Measurements from ENCODE around the gene AKAP12.

AKAP12 gene

DNA sequence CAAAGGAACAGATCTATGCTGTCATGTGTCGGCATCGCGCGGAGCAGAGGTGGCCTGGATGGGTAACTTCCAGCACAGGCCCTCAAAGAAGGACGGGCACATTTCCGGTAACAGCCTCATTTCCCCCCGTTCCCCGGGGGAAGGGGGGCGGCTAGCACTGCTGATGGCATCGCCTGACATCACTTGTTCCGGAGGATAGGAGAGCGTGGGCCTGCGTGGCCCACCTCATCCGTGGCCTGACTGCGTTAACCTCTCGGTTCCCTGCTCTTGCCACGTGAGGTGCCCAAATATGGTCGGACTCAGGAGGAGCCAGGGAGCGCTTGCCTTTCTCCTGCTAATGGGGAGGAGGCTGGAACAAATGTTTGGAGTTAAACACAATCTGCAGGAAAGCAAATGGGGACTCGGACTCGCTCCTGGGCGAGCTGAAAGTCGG lies at the start of gene AKAP12:
Gene AKAP12 (plus strand): TSS at position 365 of the 433 bp plus-strand sequence. CDS start 596 bp downstream, outside the sequence.
- no peak for FAIRE-seq

GRCh38 chr6:151191527-151191926 lies 48.2 kb upstream of the AKAP12 start:
- no peak for FAIRE-seq

GRCh38 chr6:151196555-151196954 lies 43.2 kb upstream of the AKAP12 start:
- no peak for FAIRE-seq

- FAIRE-seq: no peak
Observed at GRCh38 chr6:151197556-151197955, 42.2 kb upstream of the AKAP12 start.

DNA sequence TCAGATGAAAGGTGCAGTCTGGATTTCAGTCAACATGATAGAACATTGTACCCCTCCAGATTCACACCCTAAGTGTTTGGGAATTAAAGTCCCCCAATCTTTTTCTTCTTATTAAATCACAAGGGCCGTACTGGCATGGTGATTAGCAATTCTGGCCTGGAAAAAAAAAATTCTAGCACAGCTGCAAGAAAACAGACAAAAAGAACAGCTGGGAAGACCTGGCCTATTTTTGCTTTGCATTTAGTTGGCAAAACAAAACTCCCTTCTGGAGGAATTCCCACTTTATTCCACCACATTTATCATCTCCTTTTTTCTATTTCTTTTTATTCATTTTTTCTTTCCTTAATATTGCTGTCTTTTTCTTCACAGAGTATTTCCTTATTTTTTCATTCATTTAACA lies 39.8 kb upstream of the AKAP12 start:
- no peak for FAIRE-seq

GRCh38 chr6:151205721-151206600 lies 33.8 kb upstream of the AKAP12 start:
- FAIRE-seq: no peak

DNA sequence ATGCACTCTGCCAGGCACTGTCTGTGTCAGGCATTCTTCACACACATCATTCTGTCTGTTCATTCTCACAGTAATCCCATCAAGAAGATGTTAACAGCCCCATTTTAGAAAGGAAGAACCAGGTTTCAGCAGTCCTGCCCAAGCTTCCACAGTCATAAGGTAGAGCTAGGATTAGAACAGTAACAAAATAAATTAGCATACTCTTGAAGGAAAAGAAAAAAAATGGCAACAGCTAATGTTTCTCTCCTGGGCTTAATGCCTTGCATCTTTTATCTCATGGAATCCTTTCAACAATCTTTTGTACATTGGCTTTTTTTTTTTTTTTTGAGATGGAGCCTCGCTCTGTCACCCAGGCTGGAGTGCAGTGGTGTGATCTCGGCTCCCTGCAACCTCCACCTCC lies 32.1 kb upstream of the AKAP12 start:
- FAIRE-seq: no peak

DNA sequence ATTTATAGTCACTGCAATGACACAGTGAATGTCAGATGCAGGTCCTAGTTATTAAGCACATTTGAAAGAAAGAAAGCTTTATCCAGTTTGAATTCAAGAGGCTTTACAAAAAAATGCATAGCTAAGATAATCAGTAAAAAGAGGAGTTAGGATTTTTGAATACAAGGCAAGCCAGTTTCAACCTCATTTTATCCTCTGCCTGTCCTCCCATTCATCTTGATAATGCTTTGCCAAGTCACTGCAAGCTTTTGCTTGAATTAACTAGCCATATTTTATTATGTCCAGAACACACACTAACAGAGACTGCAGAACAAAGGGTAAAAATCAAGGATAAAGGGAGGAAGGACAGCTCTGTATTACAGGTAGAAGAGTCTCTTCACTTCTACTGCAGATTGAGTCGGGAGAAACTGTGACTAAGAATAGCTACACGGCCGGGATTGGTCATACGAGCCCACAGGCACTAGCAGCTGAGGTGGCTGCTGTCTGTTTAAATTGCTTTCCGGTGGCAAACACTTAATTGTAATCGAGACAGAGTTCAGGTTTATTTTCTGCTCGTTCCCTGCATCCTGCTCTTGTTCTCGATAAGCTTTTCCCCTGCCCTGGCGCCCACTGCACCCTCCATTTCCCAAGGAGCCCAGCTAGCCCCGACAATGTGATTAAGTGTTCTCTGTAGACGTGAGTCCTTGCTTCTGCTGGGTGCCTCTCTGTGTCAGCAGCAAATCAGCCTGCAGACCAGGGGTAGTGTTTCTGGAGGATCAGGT lies 30.5 kb upstream of the AKAP12 start:
- no peak for FAIRE-seq

DNA sequence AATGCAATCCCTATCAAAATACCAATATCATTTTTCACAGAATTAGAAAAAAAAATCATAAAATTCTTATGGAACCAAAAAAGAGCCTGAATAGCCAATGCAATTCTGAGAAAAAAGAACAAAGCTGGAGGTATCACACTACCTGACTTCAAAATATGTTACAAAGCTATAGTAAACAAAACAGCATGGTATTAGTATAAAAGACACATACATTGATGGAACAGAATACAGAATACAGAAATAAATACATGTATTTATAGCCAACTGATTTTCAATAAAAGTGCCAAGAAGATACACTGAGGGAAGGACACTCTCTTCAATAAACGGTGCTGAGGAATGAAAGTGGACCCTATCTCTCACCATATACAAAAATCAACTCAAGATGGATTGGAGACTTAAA lies 28.7 kb upstream of the AKAP12 start:
- no peak for FAIRE-seq

DNA sequence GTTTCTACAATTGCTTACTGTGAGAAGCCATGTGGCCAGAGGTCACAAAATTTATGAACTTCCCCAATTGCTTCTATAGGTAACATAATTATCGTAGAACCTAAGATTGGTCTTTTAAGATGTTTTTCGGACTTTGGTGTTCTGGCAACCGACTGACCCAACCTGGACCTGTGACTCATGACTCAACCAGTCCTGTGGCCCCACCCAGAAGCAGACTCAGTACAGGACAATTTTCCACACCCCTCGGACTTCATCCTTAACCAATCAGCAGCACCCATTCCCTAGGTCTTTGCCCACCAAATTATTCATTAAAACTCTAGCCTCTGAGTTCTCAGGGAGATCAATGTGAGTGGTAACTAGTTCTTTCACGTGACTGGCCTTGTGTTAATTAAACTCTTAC lies 26.4 kb upstream of the AKAP12 start:
- no peak for FAIRE-seq

DNA sequence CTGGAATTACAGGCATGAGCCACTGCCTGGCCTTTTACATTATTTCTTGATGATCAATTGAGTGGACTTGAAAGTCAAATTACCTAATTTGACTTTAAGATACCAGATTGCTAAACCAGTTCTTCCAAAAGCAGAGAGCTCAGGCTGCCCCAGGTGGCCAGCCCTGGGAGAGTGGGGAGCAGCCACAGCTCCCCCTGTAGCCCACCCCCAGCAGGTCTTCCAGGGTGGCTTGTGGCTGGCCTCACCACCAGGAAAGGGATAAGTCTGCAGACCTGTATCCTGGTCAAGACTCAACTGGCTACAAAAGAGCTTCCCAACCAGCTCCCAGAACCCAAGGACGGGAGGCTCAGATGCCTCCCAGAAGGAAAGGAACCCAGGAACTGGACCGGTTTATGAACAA lies 23.8 kb upstream of the AKAP12 start:
- FAIRE-seq: no peak

DNA sequence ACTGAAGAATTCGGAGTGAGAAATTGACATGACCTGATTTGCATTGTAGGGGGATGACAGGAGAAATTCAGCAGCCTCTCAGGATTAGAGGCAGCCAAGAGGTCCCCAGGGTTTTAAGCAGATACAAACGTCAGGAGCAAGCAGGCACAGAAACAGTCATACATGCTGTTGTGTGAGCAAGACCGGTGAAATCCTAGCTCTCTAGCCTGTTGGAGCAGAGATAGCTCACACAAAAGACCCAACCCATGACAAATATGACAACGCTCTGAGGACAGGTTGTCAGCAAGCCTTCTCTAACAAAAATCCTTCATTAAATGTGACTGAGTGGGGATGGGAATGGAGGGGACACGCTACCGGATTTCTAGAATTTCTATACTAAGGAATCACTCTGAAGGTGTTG lies 23.0 kb upstream of the AKAP12 start:
- no peak for FAIRE-seq

DNA sequence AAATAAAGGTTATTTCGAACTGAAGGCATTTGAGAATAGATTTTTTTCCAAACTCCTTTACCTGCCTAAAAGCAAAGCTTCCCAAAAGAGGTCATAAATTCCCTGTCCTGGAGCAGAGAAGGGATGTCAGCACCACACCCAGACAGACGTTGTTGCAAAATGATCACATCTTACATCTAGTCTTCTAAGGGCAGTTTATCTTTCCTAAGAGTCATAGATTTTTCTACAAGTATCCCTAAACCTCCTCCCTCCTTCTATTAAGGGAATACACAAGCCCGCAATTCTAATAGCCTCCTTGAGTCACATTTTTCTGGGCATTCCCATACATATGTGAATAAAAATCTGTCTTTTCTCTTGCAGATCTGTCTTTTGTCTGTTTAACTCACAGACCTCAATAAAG lies 20.6 kb upstream of the AKAP12 start:
- no peak for FAIRE-seq

- no peak for FAIRE-seq
Observed at GRCh38 chr6:151224076-151224475, 15.7 kb upstream of the AKAP12 start.

DNA sequence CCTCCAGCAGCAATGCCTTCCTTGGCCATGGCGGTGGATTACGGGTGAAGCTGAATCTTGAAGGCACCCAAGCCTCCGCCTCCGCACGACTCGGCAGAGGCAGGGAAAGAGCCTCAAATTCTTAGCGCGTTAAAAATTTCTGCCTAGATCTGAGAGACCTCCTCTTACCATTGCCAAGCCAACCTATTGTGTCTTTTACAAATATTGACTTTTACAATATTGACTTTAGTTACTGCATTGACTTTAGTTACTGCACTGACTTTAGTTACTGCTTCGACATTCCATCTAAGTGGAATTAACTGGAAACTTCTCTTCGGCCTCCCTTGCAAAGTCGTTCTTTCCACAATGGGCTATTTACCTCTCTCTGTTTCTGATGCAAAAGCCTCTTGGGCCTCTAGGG lies 13.8 kb upstream of the AKAP12 start:
- no peak for FAIRE-seq

DNA sequence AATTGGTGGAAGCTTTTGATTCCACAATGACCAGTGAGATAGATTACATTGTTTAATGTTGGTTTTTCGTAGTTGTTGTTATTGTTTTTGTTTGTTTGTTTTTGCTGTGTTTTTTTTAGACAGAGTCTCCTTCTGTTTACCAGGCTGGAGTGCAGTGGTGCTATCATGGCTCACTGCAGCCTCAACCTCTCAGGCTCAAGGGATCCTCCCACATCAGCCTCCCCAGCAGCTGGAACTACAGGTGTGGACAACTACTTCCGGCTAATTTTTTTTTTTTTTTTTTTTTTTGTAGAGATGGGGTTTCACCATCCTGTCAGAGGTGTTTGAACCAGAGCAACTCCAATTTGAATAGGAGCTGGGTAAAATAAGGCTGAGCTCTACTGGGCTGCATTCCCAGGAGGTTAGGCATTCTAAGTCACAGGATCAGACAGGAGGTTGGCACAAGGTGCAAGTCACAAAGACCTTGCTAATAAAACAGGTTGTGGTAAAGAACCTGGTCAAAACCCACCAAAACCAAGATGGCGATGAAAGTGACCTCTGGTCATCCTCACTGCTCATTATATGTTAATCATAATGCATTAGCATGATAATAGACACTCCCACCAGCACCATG lies 10.9 kb upstream of the AKAP12 start:
- no peak for FAIRE-seq

DNA sequence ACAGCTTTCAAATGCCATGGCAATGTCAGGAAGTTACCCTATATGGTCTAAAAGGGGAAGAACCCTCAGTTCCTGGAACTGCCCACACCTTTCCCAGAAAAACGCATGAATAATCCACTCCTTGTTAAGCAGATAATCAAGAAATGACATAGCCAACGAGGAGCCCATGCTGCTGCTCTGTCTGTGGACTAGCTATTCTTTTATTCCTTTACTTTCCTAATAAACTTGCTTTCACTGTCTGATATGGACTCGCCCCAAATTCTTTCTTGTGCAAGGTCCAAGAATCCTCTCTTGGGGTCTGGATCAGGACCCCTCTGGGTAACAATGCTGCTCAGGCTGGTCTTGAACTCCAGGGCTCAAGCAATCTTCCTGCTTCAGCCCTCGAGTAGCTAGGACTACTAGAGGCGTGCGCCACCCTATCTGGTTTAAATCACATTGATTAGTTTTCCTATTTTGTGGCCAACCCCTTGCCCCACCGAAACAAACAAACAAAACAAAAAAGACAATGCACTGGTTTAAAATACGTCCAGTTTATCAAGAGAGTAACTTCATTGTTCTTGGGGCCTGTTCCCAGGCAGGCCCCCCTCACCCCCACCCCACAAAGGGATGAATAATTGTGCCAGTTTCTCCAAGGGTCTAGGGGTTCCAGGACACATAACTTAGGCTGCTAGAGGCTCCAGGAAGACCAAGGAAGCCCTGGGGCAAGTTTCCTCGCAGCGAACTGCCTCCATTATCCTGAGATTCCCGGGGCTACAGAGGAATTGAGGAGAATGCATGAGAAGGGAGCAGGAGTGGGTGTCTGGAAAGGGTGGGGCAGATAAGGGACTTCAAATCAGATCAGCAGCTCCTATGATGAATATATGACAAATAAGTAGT lies 10.1 kb upstream of the AKAP12 start:
- no peak for FAIRE-seq

DNA sequence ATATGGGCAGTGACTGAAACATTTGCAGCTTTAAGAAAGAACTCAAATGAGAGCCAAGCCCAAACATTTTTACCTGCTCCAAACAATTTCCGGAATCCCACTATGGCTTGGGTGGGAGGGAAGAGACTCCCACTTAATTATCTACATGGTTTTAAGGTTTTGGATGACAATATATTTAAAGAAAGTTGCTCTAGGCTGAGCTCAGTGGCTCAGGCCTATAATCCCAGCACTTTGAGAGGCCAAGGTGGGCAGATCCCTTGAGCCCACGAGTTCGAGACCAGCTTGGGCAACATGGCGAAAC lies 9.5 kb upstream of the AKAP12 start:
- FAIRE-seq: no peak

DNA sequence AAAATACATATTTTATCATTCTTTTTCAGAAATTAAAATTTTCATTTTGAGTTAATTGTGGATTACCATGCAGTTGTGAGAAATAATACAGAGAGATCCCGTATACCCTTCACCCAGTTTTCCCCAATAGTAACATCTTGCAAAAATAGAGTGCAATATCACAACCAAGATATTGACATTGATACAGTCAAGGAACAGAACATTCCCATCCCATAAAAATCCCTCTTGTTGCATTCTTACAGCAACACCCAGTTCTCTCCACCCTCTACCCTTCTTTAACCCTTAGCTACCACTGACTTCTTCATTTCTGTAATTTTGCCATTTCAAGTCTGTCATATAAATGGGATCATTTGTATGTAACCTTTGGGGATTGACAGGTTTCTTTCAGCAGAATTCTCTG lies 6.9 kb upstream of the AKAP12 start:
- FAIRE-seq: no peak

DNA sequence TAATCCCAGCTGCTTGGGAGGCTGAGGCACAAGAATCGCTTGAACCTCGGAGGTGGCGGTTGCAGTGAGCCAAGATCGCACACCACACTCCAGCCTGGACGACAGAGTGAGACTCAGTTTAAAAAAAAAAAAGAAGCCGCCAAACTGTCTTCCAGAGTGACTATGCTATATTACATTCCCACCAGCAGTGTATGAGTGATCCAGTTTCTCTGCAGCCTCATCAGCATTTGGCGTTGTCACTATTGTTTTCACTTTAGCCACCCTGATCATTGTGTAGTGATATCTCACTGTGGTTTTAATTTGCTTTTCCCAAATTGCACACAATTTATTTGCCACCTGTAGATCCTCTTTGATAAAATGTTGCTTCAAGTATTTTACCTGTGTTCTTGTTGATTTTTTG lies 6.0 kb upstream of the AKAP12 start:
- FAIRE-seq: no peak

GRCh38 chr6:151236668-151237401 lies 2.9 kb upstream of the AKAP12 start:
- no peak for FAIRE-seq

GRCh38 chr6:151240036-151240685 lies 394 bp downstream of the AKAP12 start:
- FAIRE-seq: no peak
